Panc1 (cell line): ENCODE data around the gene CILP2. TPM values are rescaled to one million over a fixed set of nuclear protein-coding genes. Genes with fewer than 3 reads are reported as not detected.

Experiments
- ATAC-seq: fragments of 200-7000 bp; cut with Tn5 transposase; 2 replicates; pipeline ENCODE4 v1.9.1; 2020; ENCODE audit warnings: mild to moderate bottlenecking, moderate library complexity
- BruUV-seq: library from RNA; stranded (reverse); fragments of 400-500 nt; replicated peaks from 2 replicates; lab custom pipeline; 2021; lab: Mats Ljungman, UMichigan
- CTCF ChIA-PET: fragments of 300-600 bp; sonication (Branson Sonifier 250); formaldehyde crosslinking; loops from one replicate; lab custom pipeline; 2022; ENCODE audit warnings: antibody characterized with exemption; lab: Charles Lee
- POLR2A ChIA-PET: fragments of 300-600 bp; sonication (Branson Sonifier 250); formaldehyde crosslinking; loops from one replicate; lab custom pipeline; 2022; ENCODE audit warnings: antibody characterized with exemption; lab: Charles Lee
- DNase-seq: peaks from one replicate; pipeline ENCODE4 v3.0.0-alpha.2; 2010; ENCODE audit warnings: low read depth, low spot score
- H3K27ac ChIP-seq: 2 replicates; pipeline ENCODE4 v1.5.1; 2011; ENCODE audit warnings: mild to moderate bottlenecking, low read length, inconsistent platforms
- H3K27me3 ChIP-seq: fragments of 200-500 bp; sonication (Bioruptor generic); 2 replicates; pipeline ENCODE4 v1.6.0; 2014; ENCODE audit warnings: low read length, inconsistent platforms; ENCODE audit not compliant: control insufficient read depth, insufficient read depth
- H3K36me3 ChIP-seq: fragments of 200-500 bp; sonication (Bioruptor generic); 2 replicates; pipeline ENCODE4 v1.5.1; 2014; ENCODE audit warnings: inconsistent platforms, mild to moderate bottlenecking, low read length, moderate library complexity; ENCODE audit not compliant: control insufficient read depth, insufficient read depth
- H3K4me1 ChIP-seq: 2 replicates; pipeline ENCODE4 v1.5.1; 2011; ENCODE audit warnings: inconsistent platforms, mild to moderate bottlenecking, low read length, moderate library complexity; ENCODE audit not compliant: control insufficient read depth, insufficient read depth
- H3K4me3 ChIP-seq, 2 experiments: 2 replicates each; pipeline ENCODE4 v1.5.1; 2011 to 2012; ENCODE audit warnings: low read depth in 2 of 2, low read length in 2 of 2, mild to moderate bottlenecking in 2 of 2, inconsistent platforms in 1 of 2, moderate library complexity in 1 of 2
- H3K9me3 ChIP-seq: fragments of 200-500 bp; sonication (Bioruptor generic); 2 replicates; pipeline ENCODE4 v1.5.1; 2014; ENCODE audit warnings: low read depth, mild to moderate bottlenecking, inconsistent platforms, low read length, moderate library complexity; ENCODE audit not compliant: control insufficient read depth, insufficient read depth
- POLR2AphosphoS5 ChIP-seq: IDR thresholded peaks from 2 replicates; pipeline ENCODE4 v1.6.1; 2012; ENCODE audit warnings: mild to moderate bottlenecking, low read depth, low read length, moderate library complexity
- SIN3A ChIP-seq: IDR thresholded peaks from 2 replicates; pipeline ENCODE4 v1.6.1; 2012; ENCODE audit warnings: low read depth, mild to moderate bottlenecking, low read length, moderate library complexity, borderline replicate concordance; ENCODE audit not compliant: insufficient read depth
- TCF7L2 ChIP-seq: IDR thresholded peaks from 2 replicates; pipeline ENCODE4 v1.6.1; 2011; ENCODE audit warnings: mild to moderate bottlenecking, low read depth, low read length, inconsistent platforms
- in situ Hi-C: cut with HindIII; loops from 2 replicates; pipeline ENCODE4 v1.10.0; 2016; ENCODE audit warnings: low sequenced_read_pairs, low pct_unique_long_range_greater_than_20kb
- intact Hi-C: fragments of 100-400 bp; cut with micrococcal nuclease; formaldehyde crosslinking; loops from one replicate; pipeline ENCODE4 v1.10.0; 2022; ENCODE audit not compliant: unreplicated experiment
- total RNA-seq: library from RNA; stranded (reverse); gene quantifications from one replicate; pipeline ENCODE4 v1.2.1, GENCODE V29; 2021; ENCODE audit not compliant: unreplicated experiment
- TF ChIP-seq, protein P1 (sequence below), 2 experiments: IDR thresholded peaks; 2 replicates each; pipeline ENCODE4 v1.6.1; 2011 to 2012; ENCODE audit warnings: low read depth in 2 of 2, control low read depth in 1 of 2, low read length in 1 of 2, mild to moderate bottlenecking in 1 of 2, moderate library complexity in 1 of 2; ENCODE audit not compliant: insufficient read depth in 1 of 2
- TF ChIP-seq, protein P2 (sequence below): fragments of 450-650 bp; IDR thresholded peaks from 2 replicates; pipeline ENCODE4 v1.5.1; 2017; ENCODE audit warnings: mild to moderate bottlenecking

The CILP2 gene
- total RNA-seq, 1 experiment from 2014 or later, result 0.46 TPM

DNA sequence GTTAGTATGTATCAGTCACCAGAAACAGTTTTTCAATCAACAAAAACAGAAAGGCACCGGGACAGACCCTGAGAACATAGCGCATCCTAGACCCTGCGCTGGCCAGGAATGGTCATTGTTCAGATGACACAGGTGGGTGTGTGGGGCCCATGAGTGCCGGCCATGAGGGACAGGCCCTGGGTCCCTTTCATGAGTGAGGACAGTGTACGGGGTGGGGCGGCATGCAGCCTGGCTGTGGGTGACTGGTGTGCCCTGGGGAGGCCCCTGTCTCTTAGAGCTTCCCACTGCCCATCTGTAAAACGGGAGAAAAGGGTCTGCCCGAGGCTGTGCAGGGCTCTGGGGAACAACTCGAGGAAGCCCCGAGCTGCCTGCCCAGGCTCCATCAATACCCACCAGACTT, 54.6 kb downstream of the CILP2 start:
- in situ Hi-C loops, result no loop called here
- intact Hi-C loops, result no loop called here
- Histone ChIP-seq H3K9me3 (no peaks in the 10 kb centered on the region), H3K27ac (no peak overlapping the region), H3K4me1 (peaks cover 10% of the 10 kb centered on the region), H3K36me3 (no peaks in the 10 kb centered on the region), H3K4me3 (no peak overlapping the region), H3K27me3 (no peaks in the 10 kb centered on the region)
- no peak for ATAC-seq
- ChIA-PET POLR2A (no interaction called here), CTCF (no interaction called here)
- DNase-seq, result no peak
- BruUV-seq, result no TSS peak
- TF ChIP-seq, protein P1, sequence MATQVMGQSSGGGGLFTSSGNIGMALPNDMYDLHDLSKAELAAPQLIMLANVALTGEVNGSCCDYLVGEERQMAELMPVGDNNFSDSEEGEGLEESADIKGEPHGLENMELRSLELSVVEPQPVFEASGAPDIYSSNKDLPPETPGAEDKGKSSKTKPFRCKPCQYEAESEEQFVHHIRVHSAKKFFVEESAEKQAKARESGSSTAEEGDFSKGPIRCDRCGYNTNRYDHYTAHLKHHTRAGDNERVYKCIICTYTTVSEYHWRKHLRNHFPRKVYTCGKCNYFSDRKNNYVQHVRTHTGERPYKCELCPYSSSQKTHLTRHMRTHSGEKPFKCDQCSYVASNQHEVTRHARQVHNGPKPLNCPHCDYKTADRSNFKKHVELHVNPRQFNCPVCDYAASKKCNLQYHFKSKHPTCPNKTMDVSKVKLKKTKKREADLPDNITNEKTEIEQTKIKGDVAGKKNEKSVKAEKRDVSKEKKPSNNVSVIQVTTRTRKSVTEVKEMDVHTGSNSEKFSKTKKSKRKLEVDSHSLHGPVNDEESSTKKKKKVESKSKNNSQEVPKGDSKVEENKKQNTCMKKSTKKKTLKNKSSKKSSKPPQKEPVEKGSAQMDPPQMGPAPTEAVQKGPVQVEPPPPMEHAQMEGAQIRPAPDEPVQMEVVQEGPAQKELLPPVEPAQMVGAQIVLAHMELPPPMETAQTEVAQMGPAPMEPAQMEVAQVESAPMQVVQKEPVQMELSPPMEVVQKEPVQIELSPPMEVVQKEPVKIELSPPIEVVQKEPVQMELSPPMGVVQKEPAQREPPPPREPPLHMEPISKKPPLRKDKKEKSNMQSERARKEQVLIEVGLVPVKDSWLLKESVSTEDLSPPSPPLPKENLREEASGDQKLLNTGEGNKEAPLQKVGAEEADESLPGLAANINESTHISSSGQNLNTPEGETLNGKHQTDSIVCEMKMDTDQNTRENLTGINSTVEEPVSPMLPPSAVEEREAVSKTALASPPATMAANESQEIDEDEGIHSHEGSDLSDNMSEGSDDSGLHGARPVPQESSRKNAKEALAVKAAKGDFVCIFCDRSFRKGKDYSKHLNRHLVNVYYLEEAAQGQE (IDR thresholded peaks at IDR 0.05; ENCODE audit: insufficient read depth in 1 of 2, low read depth in 2 of 2, low read length in 1 of 2), result no peak
- TF ChIP-seq, protein P2, sequence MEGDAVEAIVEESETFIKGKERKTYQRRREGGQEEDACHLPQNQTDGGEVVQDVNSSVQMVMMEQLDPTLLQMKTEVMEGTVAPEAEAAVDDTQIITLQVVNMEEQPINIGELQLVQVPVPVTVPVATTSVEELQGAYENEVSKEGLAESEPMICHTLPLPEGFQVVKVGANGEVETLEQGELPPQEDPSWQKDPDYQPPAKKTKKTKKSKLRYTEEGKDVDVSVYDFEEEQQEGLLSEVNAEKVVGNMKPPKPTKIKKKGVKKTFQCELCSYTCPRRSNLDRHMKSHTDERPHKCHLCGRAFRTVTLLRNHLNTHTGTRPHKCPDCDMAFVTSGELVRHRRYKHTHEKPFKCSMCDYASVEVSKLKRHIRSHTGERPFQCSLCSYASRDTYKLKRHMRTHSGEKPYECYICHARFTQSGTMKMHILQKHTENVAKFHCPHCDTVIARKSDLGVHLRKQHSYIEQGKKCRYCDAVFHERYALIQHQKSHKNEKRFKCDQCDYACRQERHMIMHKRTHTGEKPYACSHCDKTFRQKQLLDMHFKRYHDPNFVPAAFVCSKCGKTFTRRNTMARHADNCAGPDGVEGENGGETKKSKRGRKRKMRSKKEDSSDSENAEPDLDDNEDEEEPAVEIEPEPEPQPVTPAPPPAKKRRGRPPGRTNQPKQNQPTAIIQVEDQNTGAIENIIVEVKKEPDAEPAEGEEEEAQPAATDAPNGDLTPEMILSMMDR, result no peak
- no peak for TF ChIP-seq SIN3A
- TF ChIP-seq TCF7L2, result no peak
- no peak for TF ChIP-seq POLR2AphosphoS5

- H3K27me3 ChIP-seq, result no peaks in the 10 kb centered on the region
- H3K36me3 ChIP-seq, result no peaks in the 10 kb centered on the region
- no peak for DNase-seq
- H3K4me1 ChIP-seq, result peaks cover 10% of the 10 kb centered on the region
- H3K4me3 ChIP-seq, result no peak overlapping the region
- POLR2A ChIA-PET, result no interaction called here
- CTCF ChIA-PET, result no interaction called here
- intact Hi-C loops (no loop called here), in situ Hi-C loops (no loop called here)
- no peak for ATAC-seq
- H3K9me3 ChIP-seq, result no peaks in the 10 kb centered on the region
- BruUV-seq, result no TSS peak
- no peak overlapping the region for H3K27ac ChIP-seq
- TF ChIP-seq SIN3A (no peak), POLR2AphosphoS5 (no peak), TCF7L2 (no peak)
- TF ChIP-seq, protein P2, result no peak
- TF ChIP-seq, protein P1 (IDR thresholded peaks at IDR 0.05; ENCODE audit: insufficient read depth in 1 of 2, low read depth in 2 of 2, low read length in 1 of 2), result no peak
Observed at GRCh38 chr19:19594381-19594780, 56.3 kb downstream of the CILP2 start.
